NCI-H774 (cell line): Measurements from ENCODE around the gene ELL2.
A peak's percentile ranks its signal among the peaks of the same experiment; 100 is the strongest.

Source experiments
- DNase-seq: peaks from one replicate; lab custom pipeline; 2025; lab: John Stamatoyannopoulos, UW

ELL2 gene

DNA sequence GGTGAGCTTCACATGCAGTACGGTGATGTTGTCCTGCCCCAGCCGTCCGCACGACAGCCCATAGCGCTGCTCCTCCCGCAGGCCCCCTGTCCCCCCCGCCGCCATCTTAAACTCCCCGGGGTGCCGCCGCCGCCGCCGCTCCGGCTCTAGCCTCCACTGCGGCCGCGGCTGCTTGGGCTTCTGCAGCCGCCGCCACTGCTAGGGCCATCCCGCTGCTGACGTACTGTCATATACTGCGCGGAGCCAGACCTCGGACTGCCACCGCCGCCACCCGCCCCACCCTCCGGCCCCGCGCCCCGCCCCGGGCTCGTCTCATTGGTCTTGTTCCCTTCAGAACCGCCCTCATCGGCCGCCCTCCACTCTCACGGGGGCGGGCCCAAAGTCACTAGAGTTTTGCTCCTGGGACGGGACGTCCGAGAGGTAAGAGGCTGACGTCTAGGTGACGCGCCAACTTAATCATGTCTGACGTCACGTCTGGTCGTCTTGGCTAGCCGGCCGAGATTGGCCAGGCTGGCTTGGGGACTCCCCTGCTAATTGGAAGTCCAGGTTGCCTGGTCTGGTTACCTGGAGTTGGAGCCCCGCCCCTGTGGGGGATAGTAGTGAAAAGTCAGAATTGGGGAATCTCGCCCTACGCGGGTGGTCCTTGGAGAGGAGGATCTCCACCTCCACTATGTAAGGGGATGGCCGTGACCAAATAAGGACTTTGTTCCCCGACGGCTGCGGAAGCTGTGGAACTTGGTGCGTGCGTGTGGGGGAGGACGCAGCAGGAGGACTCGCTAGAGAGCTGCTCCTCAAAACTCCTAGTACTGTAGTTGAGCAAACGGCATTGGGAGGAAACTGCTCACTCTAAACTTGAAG is at the start of gene ELL2:
Gene ELL2, minus strand, starts transcription at position 235 of the 858 bp plus-strand sequence. Its CDS starts 130 bp downstream, at position 105.
- peak; percentile 87 for DNase-seq

DNA sequence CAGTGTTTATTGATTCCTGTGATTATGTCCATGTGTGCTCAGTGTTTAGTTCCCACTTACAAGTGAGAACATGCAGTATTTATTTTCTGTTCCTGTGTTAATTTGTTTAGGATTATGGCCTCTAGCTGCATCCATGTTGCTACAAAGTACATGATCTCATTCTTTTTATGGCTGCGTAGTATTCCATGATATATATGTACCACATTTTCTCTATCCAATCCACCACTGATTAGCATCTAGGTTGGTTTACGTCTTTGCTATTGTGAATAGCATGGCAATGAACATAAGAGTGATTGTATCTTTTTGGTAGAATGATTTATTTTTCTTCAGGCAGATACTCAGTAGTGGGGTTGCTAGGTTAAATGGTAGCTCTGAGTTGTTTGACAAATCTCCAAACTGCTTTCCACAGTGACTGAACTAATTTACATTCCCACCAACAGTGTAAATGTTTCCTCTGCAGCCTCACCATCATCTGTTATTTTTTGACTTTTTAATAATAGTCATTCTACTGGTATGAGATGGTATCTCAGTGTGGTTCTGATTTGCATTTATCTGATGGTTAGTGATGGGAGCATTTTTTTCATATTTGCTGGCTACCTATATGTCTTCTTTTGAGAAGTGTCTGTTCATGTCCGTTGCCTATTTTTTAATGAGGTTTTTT is 47.5 kb upstream of the ELL2 start:
- DNase-seq = no peak

DNA sequence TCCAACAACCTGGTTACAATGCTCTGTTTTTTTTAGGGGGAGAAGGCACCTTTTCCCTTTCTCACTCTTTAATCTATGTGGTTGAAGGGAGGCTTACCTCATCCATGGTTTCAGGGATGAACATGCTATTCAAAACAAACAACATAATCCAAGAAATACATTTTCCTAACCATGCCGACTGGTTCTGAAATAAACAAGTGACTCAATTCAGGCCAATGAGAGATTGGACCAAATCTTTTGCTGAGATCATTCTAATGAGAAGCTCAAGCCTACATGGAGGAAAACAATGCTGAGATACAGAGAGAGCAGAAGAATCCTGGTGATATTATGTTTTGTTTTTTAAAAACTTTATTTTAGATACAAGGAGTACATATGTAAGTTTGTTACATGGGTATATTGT is 46.8 kb upstream of the ELL2 start:
- no peak for DNase-seq

DNA sequence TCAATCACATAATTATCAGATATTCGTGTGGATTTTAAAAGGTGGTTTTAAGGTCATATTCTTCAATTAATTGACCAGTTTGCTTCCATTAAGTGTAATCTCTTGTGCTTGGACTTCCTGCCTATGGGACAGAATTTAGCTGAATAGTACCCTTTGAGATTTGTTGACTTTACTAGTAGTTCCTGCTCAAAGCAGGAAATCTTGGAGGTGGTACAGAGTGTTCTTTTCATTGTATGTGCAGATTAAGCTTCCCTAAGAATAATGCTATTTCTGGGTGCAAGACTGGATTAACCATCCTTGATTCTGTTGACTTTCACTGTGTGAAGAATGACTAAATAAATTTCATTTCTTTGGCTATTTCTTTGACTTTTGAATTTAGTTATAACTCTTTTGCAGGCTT is 45.4 kb upstream of the ELL2 start:
- no peak for DNase-seq

DNA sequence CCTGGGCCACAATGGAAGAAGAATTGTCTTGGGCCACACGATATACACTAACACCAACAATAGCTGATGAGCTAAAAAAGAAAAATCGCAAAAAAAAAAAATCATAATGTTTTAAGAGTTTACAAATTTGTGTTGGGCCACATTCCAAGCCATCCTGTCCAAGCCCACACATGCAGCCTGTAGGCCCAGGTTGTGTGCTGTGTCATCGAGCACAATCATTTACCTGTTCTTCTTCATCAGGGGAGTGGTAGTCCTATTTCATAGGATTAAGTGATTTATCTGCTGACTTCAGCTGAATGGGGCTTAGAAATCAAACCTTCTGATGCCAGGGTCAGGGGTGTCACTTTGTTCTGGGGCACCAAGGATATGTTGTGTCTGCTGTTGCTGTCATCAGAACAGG is 44.6 kb upstream of the ELL2 start:
- no peak for DNase-seq

DNA sequence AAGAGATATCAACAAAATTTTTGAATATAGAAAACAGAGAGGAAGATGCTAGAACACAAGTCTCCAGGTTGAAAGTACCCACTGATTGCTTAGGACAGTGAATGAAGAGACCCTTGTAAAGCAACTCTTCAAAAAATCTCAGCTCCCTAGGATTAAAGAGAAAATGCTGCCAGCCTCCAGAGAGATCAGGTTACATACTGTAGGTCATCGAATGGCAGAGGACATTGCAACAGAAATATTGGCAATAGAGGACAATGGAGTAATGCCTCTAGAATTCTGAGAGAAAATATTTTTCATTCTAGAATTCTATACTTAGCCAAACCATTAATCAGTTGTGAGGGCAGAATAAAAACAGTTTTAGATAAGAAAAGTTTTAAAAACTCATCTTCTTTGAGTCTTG is 43.1 kb upstream of the ELL2 start:
- DNase-seq = no peak

DNA sequence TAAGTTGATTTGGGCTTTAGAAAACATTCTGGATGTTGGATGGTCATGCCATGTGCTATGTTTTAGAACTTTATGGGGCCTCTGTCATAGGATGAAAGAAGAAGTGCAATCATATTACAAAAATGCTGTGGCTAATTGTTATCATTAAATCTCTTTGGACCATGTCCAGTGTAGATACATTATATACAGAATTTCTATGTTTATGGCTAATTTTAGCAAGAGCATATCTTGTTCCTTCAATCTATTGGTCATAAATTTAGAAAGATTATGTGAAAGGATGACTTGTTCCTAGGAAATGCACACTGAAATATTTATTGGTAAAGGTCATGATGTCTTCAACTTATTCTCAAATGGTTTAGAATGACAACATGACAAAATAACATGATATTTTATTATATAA is 42.4 kb upstream of the ELL2 start:
- DNase-seq = no peak

DNA sequence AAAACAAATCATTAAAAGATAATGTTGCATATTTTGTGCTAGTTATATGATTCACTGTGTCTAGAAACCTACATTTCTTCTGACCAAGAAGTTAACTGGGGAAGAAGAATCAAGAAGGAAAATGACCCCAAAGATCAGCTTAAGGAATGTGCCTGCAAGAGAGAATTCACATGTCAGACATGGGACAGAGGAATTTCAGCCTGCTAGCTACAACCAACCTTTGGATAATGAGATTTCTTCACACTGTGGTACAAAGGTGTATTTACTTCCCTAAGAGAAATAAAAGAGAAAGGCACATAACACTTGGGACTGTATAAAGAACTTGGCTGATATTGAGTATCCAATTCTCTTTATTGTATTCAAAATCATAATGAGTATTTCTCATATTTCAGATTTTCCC is 39.6 kb upstream of the ELL2 start:
- DNase-seq = no peak

DNA sequence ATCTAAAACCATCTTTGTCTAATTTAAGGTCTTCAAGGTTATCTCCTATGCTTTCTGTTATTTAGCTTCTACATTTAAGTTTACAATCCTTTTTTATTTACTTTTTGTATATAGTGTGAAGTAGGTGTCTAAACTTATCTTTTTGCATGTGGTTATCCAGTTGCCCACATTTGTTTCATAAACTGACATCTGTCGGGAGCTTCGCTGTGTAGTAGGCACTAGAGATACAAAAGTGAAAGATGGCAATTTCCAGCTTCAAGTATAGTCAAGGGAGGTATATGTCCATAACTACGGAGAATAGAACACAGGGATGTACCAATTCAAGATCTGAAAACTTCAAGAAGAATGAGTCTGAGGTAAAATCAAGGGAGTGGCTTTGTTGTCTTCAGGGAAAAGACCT is 38.7 kb upstream of the ELL2 start:
- DNase-seq = no peak

DNA sequence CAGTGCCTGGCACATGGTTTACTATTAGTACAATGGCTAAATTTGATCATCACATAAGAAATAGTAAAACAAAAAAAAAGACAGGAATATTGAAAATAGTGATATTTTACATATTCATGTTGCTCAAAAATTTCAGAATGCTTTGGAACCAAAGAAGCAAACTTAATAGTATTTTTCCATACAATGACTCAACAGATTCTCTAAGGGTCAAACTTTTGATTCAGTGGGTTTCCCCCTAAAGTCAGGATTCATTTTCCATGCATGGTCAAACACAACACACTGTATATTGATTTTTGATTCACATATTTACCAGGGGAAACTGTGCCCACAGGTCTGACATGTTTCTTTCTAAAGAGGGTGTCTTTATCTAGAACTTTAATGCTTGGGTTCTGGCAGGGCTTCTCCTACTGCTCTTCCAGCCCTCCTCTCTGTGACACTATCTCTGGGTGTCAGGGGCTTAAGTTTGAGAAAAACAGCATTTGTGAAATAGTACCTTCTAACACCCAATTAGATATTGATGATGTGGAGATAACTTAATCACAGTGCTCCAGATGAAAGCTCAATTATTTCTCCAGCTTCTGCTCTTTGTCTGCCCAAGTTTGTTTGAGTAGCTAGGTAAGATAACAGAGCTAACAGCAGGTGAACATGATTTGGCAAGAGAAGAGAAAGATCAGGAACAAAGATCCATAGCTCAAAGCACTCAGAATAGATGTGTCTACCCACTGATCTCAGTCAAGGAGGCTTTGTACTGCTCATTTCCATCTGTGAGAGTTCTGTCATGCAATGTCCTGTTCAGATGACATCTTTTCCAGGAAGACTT is 35.5 kb upstream of the ELL2 start:
- no peak for DNase-seq

DNA sequence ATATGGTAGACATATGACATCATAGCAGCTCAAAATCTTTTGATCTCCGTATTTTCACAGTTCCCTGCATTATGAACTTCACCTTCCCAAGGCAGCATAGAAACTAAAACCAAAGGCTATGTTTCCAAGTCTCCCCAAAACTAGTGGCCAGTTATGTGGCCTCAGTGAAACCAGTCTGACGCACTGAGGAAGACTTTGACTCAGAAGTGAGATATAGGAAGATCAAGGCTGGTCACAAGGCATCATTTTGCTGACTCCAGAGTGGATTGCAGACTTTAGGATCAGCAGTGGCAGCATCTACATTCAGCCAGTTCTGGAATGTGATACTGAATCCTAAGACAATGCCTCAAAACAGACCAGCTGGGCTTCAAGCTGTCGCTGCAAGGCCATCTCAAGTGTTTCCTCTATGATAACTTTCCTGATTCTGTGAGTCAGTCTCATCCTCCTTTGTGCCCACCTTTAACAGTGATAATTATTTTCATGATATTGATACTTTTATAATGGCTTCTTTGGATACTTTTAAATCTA is 34.4 kb upstream of the ELL2 start:
- no peak for DNase-seq

DNA sequence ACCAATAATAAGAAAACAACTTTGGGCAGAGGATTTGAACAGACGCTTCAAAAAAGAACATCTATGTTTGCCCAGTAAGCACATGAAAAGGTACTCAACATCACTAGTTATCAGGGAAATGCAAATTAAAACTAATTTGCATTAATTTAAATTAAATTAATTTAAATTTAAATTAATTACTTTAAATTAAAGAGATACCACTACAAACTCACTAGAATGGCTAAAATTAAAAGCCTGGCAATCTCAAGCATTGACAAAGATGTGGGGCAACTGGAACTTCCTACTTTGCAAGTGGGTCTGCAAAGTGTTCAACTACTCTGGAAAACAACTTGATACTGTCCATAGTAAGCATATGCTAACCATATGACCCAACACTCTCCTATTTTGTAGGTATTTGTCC is 32.1 kb upstream of the ELL2 start:
- no peak for DNase-seq

DNA sequence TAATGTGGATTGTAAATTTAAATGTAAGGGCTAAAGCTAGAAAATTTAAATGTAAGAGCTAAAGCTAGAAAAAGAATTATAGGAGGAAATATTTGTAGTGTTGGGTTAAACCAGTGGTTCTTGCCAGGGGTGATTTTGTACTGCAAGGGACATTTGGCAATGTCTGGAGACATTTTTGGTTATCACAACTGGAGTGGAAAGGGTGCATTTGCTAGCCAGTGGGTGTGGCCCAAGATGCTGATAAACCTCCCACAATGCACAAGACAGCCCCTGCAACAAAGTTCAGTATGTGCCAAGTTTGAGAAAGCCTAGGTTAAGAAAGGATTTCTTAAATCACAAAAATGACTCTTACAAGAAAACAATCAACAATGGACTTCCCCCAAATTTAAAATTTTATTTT is 31.6 kb upstream of the ELL2 start:
- DNase-seq = no peak

DNA sequence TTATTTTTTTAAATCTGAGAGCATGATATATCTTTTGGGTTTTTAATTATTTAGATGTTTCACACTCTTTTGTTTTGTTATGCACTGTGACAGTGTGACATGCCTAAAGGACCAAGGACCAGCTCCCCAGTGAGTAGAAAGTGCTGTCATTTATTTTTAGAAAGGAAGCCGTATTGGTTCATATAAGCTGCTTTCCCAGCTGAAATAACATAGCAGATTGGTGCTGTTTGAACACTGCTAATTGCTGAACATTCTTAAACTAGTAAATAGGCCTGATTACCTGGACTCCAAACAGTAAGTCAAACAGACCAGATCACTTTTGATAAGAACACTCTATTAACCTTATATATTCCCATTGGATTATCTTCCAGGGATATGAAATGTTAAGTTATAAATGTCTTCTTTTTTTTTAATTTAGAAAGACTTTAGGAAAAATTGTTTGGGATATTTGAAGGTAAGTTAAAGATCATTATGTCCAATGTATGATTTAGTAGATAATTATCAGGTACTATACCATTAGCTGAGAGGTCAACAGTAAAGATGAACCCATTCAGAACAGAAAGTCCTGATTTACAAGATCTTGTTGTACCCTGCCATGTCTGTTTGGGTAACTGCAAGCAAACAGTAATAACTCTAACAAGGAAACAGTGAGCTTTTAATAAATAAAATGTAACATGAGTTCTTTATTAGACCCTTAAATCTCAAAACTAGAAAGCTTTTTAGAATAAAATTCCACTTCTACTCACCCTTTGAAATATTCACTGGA is 27.8 kb upstream of the ELL2 start:
- DNase-seq = peak; percentile 27

DNA sequence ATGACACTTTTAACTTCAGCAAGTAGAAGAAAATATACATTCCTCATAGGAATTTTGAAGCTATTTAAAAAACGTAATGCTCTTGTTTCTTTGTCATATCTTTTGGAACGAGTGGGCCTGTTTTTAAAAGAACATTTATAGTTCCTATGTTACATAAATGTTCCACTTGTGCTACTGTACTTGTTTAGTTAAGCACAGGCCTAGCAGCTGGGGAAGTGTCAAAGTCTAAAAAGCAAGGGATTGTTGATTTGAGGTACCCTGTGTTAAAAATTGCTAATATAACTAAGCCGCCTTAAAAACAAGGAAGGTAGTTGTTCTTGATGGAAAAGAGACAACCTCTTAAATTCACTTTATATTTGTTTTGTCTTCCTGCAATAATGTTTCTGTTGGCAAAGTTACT is 27.2 kb upstream of the ELL2 start:
- DNase-seq = no peak

DNA sequence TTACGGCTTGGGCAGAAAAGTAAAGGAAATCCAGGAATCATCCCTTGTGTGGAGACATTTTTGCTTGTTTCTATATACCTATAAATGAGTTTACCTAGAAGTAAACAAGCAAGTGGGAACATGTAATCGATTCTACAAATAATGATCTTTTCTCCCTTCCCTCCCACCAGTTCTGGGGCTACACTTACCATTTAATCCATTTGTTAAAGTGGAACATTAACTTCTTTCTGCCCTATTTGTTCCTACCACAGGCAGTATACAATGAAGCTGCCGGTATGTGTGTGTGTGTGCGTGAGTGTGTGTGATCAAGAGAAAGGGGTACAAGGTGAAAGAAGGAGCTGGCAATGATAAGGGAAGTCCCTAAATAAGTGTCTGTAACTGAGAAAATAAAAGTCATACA is 26.4 kb upstream of the ELL2 start:
- no peak for DNase-seq

DNA sequence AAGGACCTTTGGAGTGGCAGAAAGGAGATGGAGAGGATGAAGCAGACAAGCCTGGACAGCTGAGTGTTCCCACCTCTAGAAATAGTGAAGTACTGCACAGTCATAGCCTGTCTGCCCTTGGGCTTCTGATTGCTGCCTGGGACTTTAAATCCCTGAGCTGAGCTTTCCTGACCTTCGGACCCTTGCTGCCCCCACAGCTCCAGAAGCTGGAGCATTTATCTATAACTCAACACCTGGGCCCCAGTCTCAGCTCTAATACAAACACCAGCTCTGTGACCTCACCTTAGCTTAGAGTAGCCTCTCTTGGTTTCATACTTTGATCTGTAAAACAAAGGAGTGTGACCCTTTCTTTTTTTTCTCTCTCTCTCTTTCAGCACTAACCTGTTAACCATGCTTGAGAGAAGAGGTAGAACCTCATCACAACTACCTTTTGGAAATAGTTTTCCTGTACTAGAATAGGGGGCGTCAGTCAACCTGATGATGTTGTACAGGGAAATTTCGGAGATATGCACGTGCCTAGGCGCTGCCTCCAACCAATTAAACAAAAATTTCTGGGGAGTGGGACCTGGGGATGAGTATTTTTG is 25.4 kb upstream of the ELL2 start:
- DNase-seq = no peak

DNA sequence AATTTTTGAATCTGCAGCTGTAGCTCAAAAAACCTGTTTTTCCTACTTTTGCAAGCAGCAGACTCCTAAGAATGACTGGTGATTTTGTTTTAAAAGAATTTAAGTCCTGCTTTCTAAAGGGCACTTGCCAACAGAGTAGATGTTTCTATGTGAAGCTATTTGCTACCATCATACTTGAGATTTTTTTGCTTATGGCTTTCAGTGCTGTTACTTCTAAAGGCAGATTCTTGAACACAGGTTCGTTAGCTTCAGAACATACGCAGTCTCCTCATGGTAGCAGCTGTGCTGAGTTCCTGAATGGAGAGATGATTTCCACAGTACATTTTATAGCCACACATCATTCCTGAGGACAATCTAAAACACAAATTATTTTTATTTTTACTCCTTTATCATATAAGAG is 24.4 kb upstream of the ELL2 start:
- no peak for DNase-seq

DNA sequence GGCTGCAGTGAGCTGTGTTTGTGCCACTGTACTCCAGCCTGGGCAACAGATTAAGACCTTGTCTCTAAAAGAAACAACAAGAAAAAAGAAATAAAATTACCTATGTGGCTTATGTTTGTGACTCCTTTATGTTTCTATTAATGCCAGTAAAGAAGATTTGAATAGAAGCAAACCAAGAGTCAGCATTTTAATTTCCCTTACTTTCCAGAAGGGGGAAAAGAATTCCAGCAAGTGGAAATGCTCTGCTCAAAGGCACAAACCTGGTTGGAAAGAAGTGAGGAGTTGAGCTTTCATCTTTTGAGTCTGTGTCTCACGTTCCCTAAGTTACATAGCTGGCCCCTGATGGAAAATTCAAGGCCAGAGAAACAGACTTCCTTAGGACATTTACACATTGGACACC is 23.6 kb upstream of the ELL2 start:
- no peak for DNase-seq

DNA sequence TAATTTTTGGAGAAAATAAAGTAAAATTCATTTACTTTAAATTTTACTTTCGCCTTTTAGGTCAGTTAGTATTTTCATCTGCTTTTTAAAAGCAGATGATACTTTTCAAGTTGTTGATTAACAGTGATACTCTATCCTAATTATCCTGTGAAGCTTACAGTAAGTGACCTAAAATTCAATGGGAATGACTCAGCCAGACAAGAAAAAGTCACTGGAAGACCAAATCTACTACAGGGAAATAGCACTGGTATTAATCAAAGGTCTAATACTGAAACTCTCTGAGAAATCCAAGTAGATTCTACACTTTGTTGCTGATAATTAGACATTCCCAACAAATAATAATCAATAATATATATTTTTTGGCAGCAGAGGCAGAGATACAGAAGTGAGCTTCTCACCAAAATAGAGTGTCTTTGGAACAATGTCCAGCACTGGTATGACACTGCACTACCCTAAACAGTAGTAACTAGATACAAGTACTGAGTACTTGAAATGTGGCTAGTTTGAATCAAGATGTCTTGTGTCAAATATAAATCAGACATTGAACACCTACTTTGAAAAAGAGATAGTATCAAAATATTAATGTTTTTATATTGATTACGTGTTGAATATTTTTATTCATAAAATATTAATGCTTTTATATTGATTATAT is 22.8 kb upstream of the ELL2 start:
- DNase-seq = no peak

DNA sequence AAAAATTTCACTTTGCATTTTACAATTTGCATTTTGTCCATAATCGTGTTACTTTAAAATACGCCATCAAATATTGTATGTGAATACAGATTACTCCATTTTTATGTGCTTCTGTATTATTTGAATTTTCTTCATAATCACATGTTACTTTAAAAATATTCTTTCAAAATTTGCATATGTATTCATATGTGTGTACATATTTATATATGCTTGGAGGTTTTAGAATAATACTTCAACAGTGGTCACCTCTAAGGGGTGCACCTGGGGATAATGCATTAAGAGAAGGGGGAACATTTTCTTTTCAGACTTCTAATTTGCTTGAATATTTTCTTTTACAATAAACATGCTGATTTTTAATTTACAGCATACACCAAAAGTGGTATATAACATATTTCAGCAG is 21.9 kb upstream of the ELL2 start:
- no peak for DNase-seq
